Spleen (tissue), 7 donors: ENCODE measurements around the gene HEMK1.

Experiments used
- CTCF ChIP-seq, 11 experiments: fragments of 200-600 bp in 7 of 11; fragments of 450-650 bp in 4 of 11; sonication (generic) in 4 of 11; IDR thresholded peaks in 8 of 11; conservative IDR thresholded peaks in 3 of 11; 1 replicate in 7 of 11; 2 replicates in 4 of 11; pipeline versions ENCODE4 v1.4.0 to v1.8.0; 2016 to 2021; ENCODE audit warnings: antibody characterized with exemption in 11 of 11, inconsistent platforms in 4 of 11, mild to moderate bottlenecking in 1 of 11
- POLR2A ChIP-seq, 3 donors: fragments of 450-650 bp; IDR thresholded peaks; one replicate each; pipeline ENCODE4 v1.5.1; 2017; ENCODE audit warnings: antibody characterized with exemption in 3 of 3, mild to moderate bottlenecking in 1 of 3
- POLR2AphosphoS5 ChIP-seq, 3 donors: sonication (generic); formaldehyde crosslinking; IDR thresholded peaks; one replicate each; pipeline ENCODE4 v1.5.1; 2017; ENCODE audit warnings: antibody characterized with exemption in 3 of 3
- donor health status: DM: no; HTN: no; CAD: no; lungs with moderate emphysema.
- donor health status: DM: no; HTN: no; CAD: no.
- donor health status: DM: no; HTN: no; CAD: no.

- no peak for TF ChIP-seq POLR2AphosphoS5 (IDR thresholded peaks at IDR 0.05)
- no peak for TF ChIP-seq CTCF (IDR thresholded peaks at IDR 0.05 in 8 of 11, conservative IDR thresholded peaks at IDR 0.05 in 3 of 11)
- TF ChIP-seq POLR2A (IDR thresholded peaks at IDR 0.05): no peak
Measured at GRCh38 chr3:50581459-50581842, 12.1 kb downstream of the HEMK1 start.
